HEK293 (cell line): ENCODE data around the gene KCNK2.

Experiments used
- CTCF ChIA-PET: fragments of 350-600 bp; formaldehyde crosslinking; extraction: SDS; loops from one replicate; lab custom pipeline; 2021; ENCODE audit warnings: antibody characterized with exemption; lab: Yijun Ruan, JAX
- POLR2A ChIA-PET: fragments of 300-600 bp; formaldehyde crosslinking; extraction: SDS; loops from one replicate; lab custom pipeline; 2020; ENCODE audit warnings: antibody characterized with exemption, inconsistent platforms; lab: Yijun Ruan, JAX
- H3K27ac ChIP-seq: fragments of 200-500 bp; sonication (Bioruptor generic); 2 replicates; pipeline ENCODE4 v1.5.1; 2014; ENCODE audit warnings: low read depth, low read length, control low read depth, inconsistent platforms; ENCODE audit errors: extremely low read depth
- H3K36me3 ChIP-seq, 2 experiments: fragments of 200-500 bp in 1 of 2; sonication (Bioruptor generic) in 1 of 2; 1 replicate in 1 of 2; 2 replicates in 1 of 2; pipeline ENCODE4 v1.5.1; 2014 to 2017; ENCODE audit warnings: inconsistent platforms in 2 of 2, low read length in 2 of 2; ENCODE audit not compliant: control insufficient read depth in 2 of 2, insufficient read depth in 1 of 2
- H3K4me1 ChIP-seq: fragments of 200-500 bp; sonication (Bioruptor generic); 2 replicates; pipeline ENCODE4 v1.5.1; 2014; ENCODE audit warnings: mild to moderate bottlenecking, low read length, inconsistent platforms; ENCODE audit not compliant: control insufficient read depth, insufficient read depth
- H3K4me3 ChIP-seq: 2 replicates; pipeline ENCODE4 v1.5.1; 2011; ENCODE audit warnings: low read depth, mild to moderate bottlenecking, control low read depth, low read length, moderate library complexity
- H3K9me3 ChIP-seq: fragments of 200-500 bp; sonication (Bioruptor generic); 2 replicates; pipeline ENCODE4 v1.5.1; 2014; ENCODE audit warnings: low read depth, low read length, inconsistent platforms; ENCODE audit not compliant: control insufficient read depth, insufficient read depth
- ZNF10 ChIP-seq: fragments of 450-650 bp; formaldehyde crosslinking; IDR thresholded peaks from 2 replicates; pipeline ENCODE4 v1.5.1; 2017; ENCODE audit warnings: missing biosample characterization, missing genetic modification characterization
- ZNF280D ChIP-seq: fragments of 450-650 bp; formaldehyde crosslinking; IDR thresholded peaks from 2 replicates; pipeline ENCODE4 v1.5.1; 2016; ENCODE audit warnings: missing biosample characterization, missing genetic modification characterization
- ZNF324 ChIP-seq: fragments of 450-650 bp; formaldehyde crosslinking; IDR thresholded peaks from 2 replicates; pipeline ENCODE4 v1.5.1; 2016; ENCODE audit warnings: missing biosample characterization, missing genetic modification characterization
- ZNF391 ChIP-seq: fragments of 450-650 bp; formaldehyde crosslinking; IDR thresholded peaks from 2 replicates; pipeline ENCODE4 v1.5.1; 2016; ENCODE audit warnings: low read depth, missing biosample characterization, missing genetic modification characterization, borderline replicate concordance
- ZSCAN30 ChIP-seq: fragments of 450-650 bp; IDR thresholded peaks from 2 replicates; pipeline ENCODE4 v1.5.1; 2018; ENCODE audit warnings: missing biosample characterization, mild to moderate bottlenecking, missing genetic modification characterization, moderate library complexity
- TF ChIP-seq, protein P1 (sequence below): fragments of 450-650 bp; formaldehyde crosslinking; IDR thresholded peaks from 2 replicates; pipeline ENCODE4 v1.5.0; 2017; ENCODE audit warnings: missing biosample characterization, missing genetic modification characterization, borderline replicate concordance

Gene KCNK2

DNA sequence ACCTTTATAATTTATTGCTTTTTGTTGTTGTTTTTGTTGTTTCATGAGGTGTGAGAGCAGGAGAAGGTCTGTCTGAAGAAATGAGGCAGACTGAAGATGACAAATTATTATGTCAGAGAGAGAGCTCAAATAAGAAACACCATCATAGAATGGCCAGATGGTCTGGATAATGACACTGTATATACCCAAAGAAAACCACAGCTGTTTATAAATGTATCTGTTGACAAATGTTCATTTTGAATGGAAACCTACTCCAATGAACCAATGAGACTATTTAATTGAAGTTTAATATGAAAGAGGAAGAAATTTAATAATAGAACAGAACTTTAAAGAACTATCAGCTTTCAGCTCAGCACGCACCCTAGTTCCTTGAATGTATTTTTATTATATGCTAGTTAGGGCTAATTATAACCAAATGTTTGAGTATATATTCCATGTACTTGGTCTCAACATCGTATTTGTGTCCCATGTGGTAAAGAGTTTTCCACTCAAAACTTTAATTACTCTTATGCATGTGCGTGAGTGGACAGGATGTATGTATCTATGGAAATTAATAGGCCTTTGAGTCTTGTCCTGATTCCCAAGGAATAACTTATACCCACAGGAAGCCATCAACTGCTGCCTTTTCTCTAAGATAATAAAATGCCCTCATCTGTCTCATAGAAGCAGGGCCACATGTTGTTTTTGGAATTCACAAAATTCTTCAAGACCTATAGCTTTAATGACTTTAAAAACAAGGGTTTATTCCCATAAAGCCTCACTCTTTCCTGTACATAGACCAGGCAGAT is 202.7 kb downstream of the KCNK2 start:
- Histone ChIP-seq H3K4me3 (no peak overlapping the region), H3K9me3 (no peaks in the 10 kb centered on the region), H3K27ac (no peak overlapping the region), H3K4me1 (no peaks in the 10 kb centered on the region)
- POLR2A ChIA-PET, result no interaction called here
- TF ChIP-seq ZSCAN30 (tag by site-specific recombination), result no peak
- TF ChIP-seq ZNF280D, result no peak
- no peak for TF ChIP-seq ZNF391 (tag by site-specific recombination)
- no peak for TF ChIP-seq ZNF324 (tag by site-specific recombination)
- no peak for TF ChIP-seq ZNF10 (tag by site-specific recombination)
- TF ChIP-seq, protein P1, sequence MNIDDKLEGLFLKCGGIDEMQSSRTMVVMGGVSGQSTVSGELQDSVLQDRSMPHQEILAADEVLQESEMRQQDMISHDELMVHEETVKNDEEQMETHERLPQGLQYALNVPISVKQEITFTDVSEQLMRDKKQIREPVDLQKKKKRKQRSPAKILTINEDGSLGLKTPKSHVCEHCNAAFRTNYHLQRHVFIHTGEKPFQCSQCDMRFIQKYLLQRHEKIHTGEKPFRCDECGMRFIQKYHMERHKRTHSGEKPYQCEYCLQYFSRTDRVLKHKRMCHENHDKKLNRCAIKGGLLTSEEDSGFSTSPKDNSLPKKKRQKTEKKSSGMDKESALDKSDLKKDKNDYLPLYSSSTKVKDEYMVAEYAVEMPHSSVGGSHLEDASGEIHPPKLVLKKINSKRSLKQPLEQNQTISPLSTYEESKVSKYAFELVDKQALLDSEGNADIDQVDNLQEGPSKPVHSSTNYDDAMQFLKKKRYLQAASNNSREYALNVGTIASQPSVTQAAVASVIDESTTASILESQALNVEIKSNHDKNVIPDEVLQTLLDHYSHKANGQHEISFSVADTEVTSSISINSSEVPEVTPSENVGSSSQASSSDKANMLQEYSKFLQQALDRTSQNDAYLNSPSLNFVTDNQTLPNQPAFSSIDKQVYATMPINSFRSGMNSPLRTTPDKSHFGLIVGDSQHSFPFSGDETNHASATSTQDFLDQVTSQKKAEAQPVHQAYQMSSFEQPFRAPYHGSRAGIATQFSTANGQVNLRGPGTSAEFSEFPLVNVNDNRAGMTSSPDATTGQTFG (tag by site-specific recombination), result no peak
- TF ChIP-seq, all 188 proteins: peak for 0
- CTCF ChIA-PET, result no interaction called here
- H3K36me3 ChIP-seq, result no peaks in the 10 kb centered on the region
